IMR-90 (cell line): ENCODE measurements around the gene HNMT. TPM values are rescaled to one million over a fixed set of nuclear protein-coding genes. Genes with fewer than 3 reads are reported as not detected.

Experiments used
- ATAC-seq: fragments of 200-7000 bp; cut with Tn5 transposase; 2 replicates; pipeline ENCODE4 v1.9.1; 2020; ENCODE audit warnings: low read depth, mild to moderate bottlenecking, moderate library complexity
- BruUV-seq: library from RNA; stranded (reverse); fragments of 400-500 nt; replicated peaks from 2 replicates; lab custom pipeline; 2021; lab: Mats Ljungman, UMichigan
- CTCF ChIA-PET: fragments of 300-600 bp; formaldehyde crosslinking; extraction: SDS; loops from one replicate; lab custom pipeline; 2021; ENCODE audit warnings: antibody characterized with exemption; lab: Yijun Ruan, JAX
- POLR2A ChIA-PET: fragments of 300-600 bp; sonication (Branson Sonifier 250); formaldehyde crosslinking; loops from one replicate; lab custom pipeline; 2022; ENCODE audit warnings: antibody characterized with exemption; ENCODE audit not compliant: unreplicated experiment; lab: Charles Lee
- DNase-seq: peaks from one replicate; pipeline ENCODE4 v3.0.0; 2013
- H2AFZ ChIP-seq: replicated peaks from 2 replicates; pipeline ENCODE3; 2013; ENCODE audit warnings: low read length, mild to moderate bottlenecking; ENCODE audit not compliant: poor library complexity
- H2AK5ac ChIP-seq: 2 replicates; pipeline ENCODE4 v1.6.1; 2013; ENCODE audit warnings: low read depth, low read length, inconsistent platforms
- H2AK9ac ChIP-seq: replicated peaks from 2 replicates; pipeline ENCODE3; 2013; ENCODE audit warnings: mild to moderate bottlenecking, low read depth, low read length, moderate library complexity; ENCODE audit not compliant: poor library complexity
- H2BK120ac ChIP-seq: 2 replicates; pipeline ENCODE4 v1.6.1; 2013; ENCODE audit warnings: low read depth, low read length, inconsistent platforms
- H2BK15ac ChIP-seq: 3 replicates; pipeline ENCODE4 v1.6.1; 2013; ENCODE audit warnings: low read depth, low read length, inconsistent platforms
- H2BK20ac ChIP-seq: 2 replicates; pipeline ENCODE4 v1.6.1; 2013; ENCODE audit warnings: low read depth, mild to moderate bottlenecking, inconsistent platforms, low read length, moderate library complexity
- H2BK5ac ChIP-seq: 2 replicates; pipeline ENCODE4 v1.6.1; 2013; ENCODE audit warnings: mild to moderate bottlenecking, low read depth, low read length, inconsistent platforms; ENCODE audit not compliant: poor library complexity, severe bottlenecking
- H3K14ac ChIP-seq: replicated peaks from 2 replicates; pipeline ENCODE4 v1.6.1; 2013; ENCODE audit warnings: low read depth, low read length, inconsistent platforms
- H3K18ac ChIP-seq: 2 replicates; pipeline ENCODE4 v1.6.1; 2013; ENCODE audit warnings: low read depth, low read length, control low read depth
- H3K23ac ChIP-seq: 2 replicates; pipeline ENCODE4 v1.6.1; 2013; ENCODE audit warnings: low read depth, low read length, inconsistent platforms
- H3K27ac ChIP-seq: 2 replicates; pipeline ENCODE4 v1.5.1; 2013; ENCODE audit warnings: mild to moderate bottlenecking, control low read depth, low read length; ENCODE audit not compliant: insufficient read depth
- H3K27me3 ChIP-seq: 2 replicates; pipeline ENCODE4 v1.6.1; 2013; ENCODE audit warnings: low read length; ENCODE audit not compliant: control insufficient read depth, insufficient read depth
- H3K36me3 ChIP-seq: 2 replicates; pipeline ENCODE4 v1.6.1; 2013; ENCODE audit warnings: low read length, mixed read lengths; ENCODE audit not compliant: control insufficient read depth, insufficient read depth
- H3K4ac ChIP-seq: 2 replicates; pipeline ENCODE4 v1.6.1; 2013; ENCODE audit warnings: low read depth, low read length, inconsistent platforms
- H3K4me1 ChIP-seq: 2 replicates; pipeline ENCODE4 v1.6.1; 2013; ENCODE audit warnings: low read length, mixed read lengths; ENCODE audit not compliant: control insufficient read depth, insufficient read depth
- H3K4me2 ChIP-seq: 2 replicates; pipeline ENCODE4 v1.6.1; 2013; ENCODE audit warnings: low read depth, mild to moderate bottlenecking, control low read depth, low read length, moderate library complexity
- H3K4me3 ChIP-seq: 2 replicates; pipeline ENCODE4 v1.5.1; 2013; ENCODE audit warnings: low read depth, mild to moderate bottlenecking, control low read depth, low read length, moderate library complexity; ENCODE audit not compliant: insufficient read depth
- H3K56ac ChIP-seq: 2 replicates; pipeline ENCODE4 v1.6.1; 2013; ENCODE audit warnings: low read length, inconsistent platforms; ENCODE audit not compliant: insufficient read depth; ENCODE audit errors: extremely low read depth
- H3K79me1 ChIP-seq, 2 experiments: 2 replicates each; pipeline ENCODE4 v1.6.1; 2013; ENCODE audit warnings: low read length in 2 of 2, inconsistent platforms in 1 of 2, low read depth in 1 of 2
- H3K9ac ChIP-seq: 2 replicates; pipeline ENCODE4 v1.6.1; 2013; ENCODE audit warnings: low read depth, low read length, control low read depth
- H3K9me1 ChIP-seq: 2 replicates; pipeline ENCODE4 v1.6.1; 2013; ENCODE audit warnings: low read length, inconsistent platforms; ENCODE audit not compliant: insufficient read depth
- H3K9me3 ChIP-seq: 2 replicates; pipeline ENCODE4 v1.6.1; 2013; ENCODE audit warnings: low read length; ENCODE audit not compliant: control insufficient read depth, insufficient read depth
- H4K20me1 ChIP-seq: 2 replicates; pipeline ENCODE4 v1.6.1; 2013; ENCODE audit warnings: low read length, inconsistent platforms; ENCODE audit not compliant: insufficient read depth
- H4K5ac ChIP-seq: 2 replicates; pipeline ENCODE4 v1.6.1; 2013; ENCODE audit warnings: mild to moderate bottlenecking, low read depth, low read length, control low read depth
- H4K8ac ChIP-seq, 2 experiments: 2 replicates each; pipeline ENCODE4 v1.6.1; 2013; ENCODE audit warnings: low read depth in 2 of 2, low read length in 2 of 2, control low read depth in 1 of 2, inconsistent platforms in 1 of 2
- H4K91ac ChIP-seq: 2 replicates; pipeline ENCODE4 v1.6.1; 2013; ENCODE audit warnings: low read depth, low read length, inconsistent platforms; ENCODE audit not compliant: insufficient read depth
- BHLHE40 ChIP-seq: fragments of 150-350 bp; IDR thresholded peaks from 2 replicates; pipeline ENCODE4 v1.6.1; 2016; ENCODE audit warnings: mild to moderate bottlenecking, low read depth, low read length
- CEBPB ChIP-seq: IDR thresholded peaks from 2 replicates; pipeline ENCODE4 v1.6.1; 2012; ENCODE audit warnings: low read depth, low read length, improper control_type of control experiment
- CHD1 ChIP-seq: IDR thresholded peaks from 2 replicates; pipeline ENCODE4 v1.6.1; 2012; ENCODE audit warnings: low read depth, low read length, improper control_type of control experiment
- CTCF ChIP-seq: conservative IDR thresholded peaks from 2 replicates; pipeline ENCODE4 v1.5.1; 2012; ENCODE audit warnings: mild to moderate bottlenecking, low read depth, low read length, improper control_type of control experiment
- ELK1 ChIP-seq: fragments of 150-350 bp; IDR thresholded peaks from 2 replicates; pipeline ENCODE4 v1.6.1; 2016; ENCODE audit warnings: low read depth, mild to moderate bottlenecking, low read length, moderate library complexity, borderline replicate concordance
- FOS ChIP-seq: fragments of 150-350 bp; IDR thresholded peaks from 2 replicates; pipeline ENCODE4 v1.6.1; 2016; ENCODE audit warnings: low read depth, low read length
- MAFK ChIP-seq: IDR thresholded peaks from 2 replicates; pipeline ENCODE4 v1.6.1; 2012; ENCODE audit warnings: low read depth, low read length, improper control_type of control experiment
- MAZ ChIP-seq: IDR thresholded peaks from 2 replicates; pipeline ENCODE4 v1.6.1; 2012; ENCODE audit warnings: low read depth, mild to moderate bottlenecking, low read length, improper control_type of control experiment, moderate library complexity, borderline replicate concordance
- MXI1 ChIP-seq: IDR thresholded peaks from 2 replicates; pipeline ENCODE4 v1.6.1; 2012; ENCODE audit warnings: low read depth, mild to moderate bottlenecking, low read length, moderate library complexity, borderline replicate concordance
- NFE2L2 ChIP-seq: fragments of 150-350 bp; IDR thresholded peaks from 2 replicates; pipeline ENCODE4 v1.6.1; 2016; ENCODE audit warnings: low read depth, mild to moderate bottlenecking, low read length
- POLR2A ChIP-seq: IDR thresholded peaks from 2 replicates; pipeline ENCODE4 v1.6.1; 2012; ENCODE audit warnings: mild to moderate bottlenecking, low read depth, low read length
- RAD21 ChIP-seq: IDR thresholded peaks from 2 replicates; pipeline ENCODE4 v1.6.1; 2012; ENCODE audit warnings: low read length, improper control_type of control experiment
- RCOR1 ChIP-seq: IDR thresholded peaks from 2 replicates; pipeline ENCODE4 v1.6.1; 2012; ENCODE audit warnings: mild to moderate bottlenecking, low read length, improper control_type of control experiment; ENCODE audit not compliant: insufficient replicate concordance
- RFX5 ChIP-seq: IDR thresholded peaks from 2 replicates; pipeline ENCODE4 v1.8.0; 2012; ENCODE audit warnings: low read depth, mild to moderate bottlenecking, low read length, moderate library complexity
- SMC3 ChIP-seq: fragments of 150-350 bp; IDR thresholded peaks from 2 replicates; pipeline ENCODE4 v1.6.1; 2016; ENCODE audit warnings: low read depth, mild to moderate bottlenecking, antibody characterized with exemption, low read length, moderate library complexity
- USF2 ChIP-seq: fragments of 150-350 bp; IDR thresholded peaks from 2 replicates; pipeline ENCODE4 v1.6.1; 2017; ENCODE audit warnings: mild to moderate bottlenecking, antibody characterized with exemption, low read length, low read depth
- WGBS, 2 experiments: methylation state at CpG; one replicate each; pipeline versions ENCODE4 v1.1.5 to v1.1.7; 2013; ENCODE audit warnings: missing lambda C conversion rate in 2 of 2; ENCODE audit not compliant: insufficient read length in 1 of 2; ENCODE audit errors: extremely low coverage in 2 of 2; 5-methylcytosine and 5-hydroxymethylcytosine counted together
- dilution Hi-C: fragments of 300-500 bp; cut with HindIII; formaldehyde crosslinking; loops from one replicate; pipeline ENCODE4 v1.14.3; 2018; ENCODE audit warnings: low sequenced_read_pairs; ENCODE audit not compliant: unreplicated experiment
- in situ Hi-C: fragments of 300-500 bp; cut with MboI; formaldehyde crosslinking; loops from 3 replicates; pipeline ENCODE4 v1.14.3; 2019; ENCODE audit warnings: low sequenced_read_pairs, inconsistent platforms, mixed read lengths
- intact Hi-C: fragments of 100-400 bp; cut with micrococcal nuclease; formaldehyde crosslinking; loops from 2 replicates; pipeline ENCODE4 v1.10.0; 2022
- polyA plus RNA-seq, 3 experiments: library from polyadenylated mRNA; depleted of rRNA; stranded (reverse); fragments of >200 nt; gene quantifications; 2 replicates each; pipeline ENCODE4 v1.2.3, GENCODE V29; 2012; ENCODE audit warnings: low replicate concordance in 1 of 3
- total RNA-seq: library from RNA; depleted of rRNA; stranded (reverse); fragments of >200 nt; gene quantifications from 2 replicates; pipeline ENCODE4 v1.2.3, GENCODE V29; 2012

Gene HNMT
- total and polyA plus RNA-seq, 2 of the 4 experiments (the other 2 are of a cell fraction): 6.4 to 14.2 TPM

GRCh38 chr2:138034536-138034935, 70.3 kb downstream of the HNMT start:
- Histone ChIP-seq H3K4me2 (no peak overlapping the region), H4K20me1 (no peaks in the 10 kb centered on the region), H3K9ac (no peak overlapping the region), H3K36me3 (no peaks in the 10 kb centered on the region), H2BK20ac (no peak overlapping the region), H2BK120ac (no peak overlapping the region), H3K27me3 (no peaks in the 10 kb centered on the region), H3K4me1 (no peaks in the 10 kb centered on the region), H3K9me1 (no peaks in the 10 kb centered on the region), H3K23ac (no peak overlapping the region), H3K79me1 (no peaks in the 10 kb centered on the region), H4K5ac (no peak overlapping the region), H3K27ac (no peak overlapping the region), H2AK9ac (no peak overlapping the region), H4K8ac (no peak overlapping the region), H4K91ac (no peak overlapping the region), H2BK15ac (no peak overlapping the region), H3K56ac (no peak overlapping the region), H3K9me3 (no peaks in the 10 kb centered on the region), H3K14ac (no peak overlapping the region), H2AFZ (no peak overlapping the region), H2BK5ac (no peak overlapping the region), H3K18ac (no peak overlapping the region), H3K4ac (no peak overlapping the region), H2AK5ac (no peak overlapping the region), H3K4me3 (no peak overlapping the region)
- POLR2A ChIA-PET: no interaction called here
- CTCF ChIA-PET: interaction anchor here (0.5 kb wide), 1 partner anchor 55 kb away, joined by 4 read pairs; no protein-coding TSS in a partner anchor
- no CpG with 5 or more reads among the region's 3 CpGs for WGBS, 2 experiments
- TF ChIP-seq RCOR1: no peak
- TF ChIP-seq NFE2L2: no peak
- TF ChIP-seq RFX5: no peak
- no peak for TF ChIP-seq CTCF
- no peak for TF ChIP-seq MXI1
- no peak for TF ChIP-seq BHLHE40
- no peak for TF ChIP-seq POLR2A
- TF ChIP-seq CEBPB: no peak
- TF ChIP-seq MAFK: no peak
- no peak for TF ChIP-seq CHD1
- TF ChIP-seq FOS: no peak
- TF ChIP-seq RAD21: no peak
- TF ChIP-seq SMC3: no peak
- TF ChIP-seq ELK1: no peak
- TF ChIP-seq MAZ: no peak
- TF ChIP-seq USF2: no peak
- DNase-seq: no peak
- ATAC-seq: no peak
- BruUV-seq: no TSS peak
- dilution Hi-C loops (no loop called here), intact Hi-C loops (no loop called here), in situ Hi-C loops (no loop called here)
